GM10248 (cell line): ENCODE measurements around the gene FBXL22.

Source experiments
- CTCF ChIA-PET: fragments of 300-600 bp; sonication (Branson Sonifier 250); formaldehyde crosslinking; extraction: SDS; loops from one replicate; lab custom pipeline; 2021; ENCODE audit warnings: antibody characterized with exemption; lab: Yijun Ruan, JAX
- POLR2A ChIA-PET: fragments of 350-650 bp; sonication (Branson Sonifier 250); formaldehyde crosslinking; extraction: SDS; loops from one replicate; lab custom pipeline; 2020; ENCODE audit warnings: antibody characterized with exemption; lab: Yijun Ruan, JAX
- DNase-seq: peaks from one replicate; pipeline ENCODE4 v3.0.0; 2012; ENCODE audit errors: extremely low spot score
- CTCF ChIP-seq: IDR thresholded peaks from 2 replicates; pipeline ENCODE4 v1.5.1; 2012; ENCODE audit warnings: mild to moderate bottlenecking, low read depth; ENCODE audit errors: extremely low read depth, missing control alignments, control extremely low read depth

The FBXL22 gene

GRCh38 chr15:63601026-63601703 is 4.0 kb downstream of the FBXL22 start:
- no peak for TF ChIP-seq CTCF
- ChIA-PET CTCF (interaction anchor here (0.6 to 6.9 kb wide), 10 partner anchors 9 to 553 kb away, joined by 3 to 82 read pairs (median 5); no protein-coding TSS in a partner anchor), POLR2A (no interaction called here)
- peak; percentile 41 for DNase-seq

GRCh38 chr15:63601704-63602185 is 4.6 kb downstream of the FBXL22 start:
- CTCF ChIA-PET: interaction anchor here (0.9 to 6.9 kb wide), 8 partner anchors 9 to 466 kb away, joined by 3 to 82 read pairs (median 5); no protein-coding TSS in a partner anchor
- POLR2A ChIA-PET: interaction anchor here (0.7 kb wide), 1 partner anchor 470 kb away, joined by 7 read pairs; no protein-coding TSS in a partner anchor
- TF ChIP-seq CTCF: no peak
- DNase-seq: peak; percentile 43

- DNase-seq: no peak
- POLR2A ChIA-PET: interaction anchor here (0.7 kb wide), 1 partner anchor 469 kb away, joined by 7 read pairs; no protein-coding TSS in a partner anchor
- TF ChIP-seq CTCF: no peak
- CTCF ChIA-PET: interaction anchor here (0.9 to 6.9 kb wide), 6 partner anchors 8 to 466 kb away, joined by 3 to 82 read pairs (median 5); no protein-coding TSS in a partner anchor
Measured at GRCh38 chr15:63602595-63602994, 5.4 kb downstream of the FBXL22 start.

- no peak for DNase-seq
- ChIA-PET POLR2A (no interaction called here), CTCF (interaction anchor here (1.0 to 9.7 kb wide), 5 partner anchors 8 to 465 kb away, joined by 3 to 86 read pairs (median 5); no protein-coding TSS in a partner anchor)
- no peak for TF ChIP-seq CTCF
Measured at GRCh38 chr15:63603516-63603915, 6.3 kb downstream of the FBXL22 start.

DNA sequence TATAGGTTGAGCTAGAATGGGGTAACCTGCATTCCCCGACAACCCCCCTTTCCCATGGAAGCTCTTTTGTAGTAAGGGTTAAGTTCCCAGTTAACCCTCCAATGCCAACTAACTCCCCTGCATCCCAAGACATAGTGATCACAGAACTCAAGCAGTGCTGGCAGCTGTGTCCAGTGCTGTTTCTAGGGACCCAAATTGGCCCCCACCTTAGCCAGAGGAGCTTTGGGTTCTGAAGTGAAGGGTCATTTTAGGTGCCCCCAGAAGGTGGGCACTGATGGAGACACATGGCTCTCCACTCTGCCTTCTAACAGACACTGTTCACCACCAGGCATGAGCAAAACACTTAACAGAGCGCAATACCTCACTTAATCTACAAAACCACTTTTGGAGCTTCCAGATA is 7.1 kb downstream of the FBXL22 start:
- no peak for DNase-seq
- ChIA-PET CTCF (interaction anchor here (0.8 to 9.7 kb wide), 7 partner anchors 7 to 464 kb away, joined by 3 to 86 read pairs (median 5); no protein-coding TSS in a partner anchor), POLR2A (interaction anchor here (0.6 kb wide), 1 partner anchor 485 kb away, joined by 4 read pairs; no protein-coding TSS in a partner anchor)
- no peak for TF ChIP-seq CTCF

GRCh38 chr15:63605036-63605435 is 7.8 kb downstream of the FBXL22 start:
- no peak for TF ChIP-seq CTCF
- ChIA-PET CTCF (interaction anchor here (1.0 to 9.7 kb wide), 10 partner anchors 9 to 464 kb away, joined by 3 to 86 read pairs (median 4); partner anchors contain the start of gene DAPK2), POLR2A (interaction anchor here (0.6 kb wide), 1 partner anchor 486 kb away, joined by 4 read pairs; no protein-coding TSS in a partner anchor)
- no peak for DNase-seq
